Amygdala (tissue), 56 donors: Measurements from ENCODE around the gene EOMES.
"Not testable (repeated sequence)": the region's sequence is repeated elsewhere in the genome, so short reads cannot be mapped to it uniquely, and the experiment has no call there.

Experiments used
- DNase-seq, 56 donors: peaks; one replicate each; lab custom pipeline; 2025; lab: John Stamatoyannopoulos, UW

EOMES gene

GRCh38 chr3:27721717-27722564 is at the start of gene EOMES:
TSS of gene EOMES (minus strand) at chr3:27722323. CDS start at chr3:27722294, 29 bp downstream.
- DNase-seq, result no peak

GRCh38 chr3:27770384-27770783 is 48.3 kb upstream of the EOMES start:
- not testable (repeated sequence) for DNase-seq

- DNase-seq, result no peak
Observed at GRCh38 chr3:27767000-27767399, 44.9 kb upstream of the EOMES start.

- DNase-seq, result no peak
Observed at GRCh38 chr3:27758083-27758482, 36.0 kb upstream of the EOMES start.

DNA sequence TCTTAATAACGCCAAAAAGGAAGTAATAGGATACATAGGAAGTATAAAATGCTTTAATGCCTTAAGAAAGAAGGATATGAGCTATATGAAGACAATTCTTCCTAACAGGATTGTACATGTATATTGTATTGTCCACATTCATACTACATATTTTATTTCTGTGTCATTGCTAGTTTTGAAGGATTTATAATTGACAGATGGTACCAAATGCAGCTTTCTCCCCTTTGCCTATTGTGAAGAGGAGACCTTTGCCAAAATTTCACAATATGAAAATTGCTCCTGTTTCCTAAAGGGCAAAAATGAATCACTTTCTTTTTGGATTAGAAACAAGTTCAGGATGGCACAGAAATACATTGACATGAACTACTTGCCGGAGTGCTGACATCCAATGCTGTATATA is 34.8 kb upstream of the EOMES start:
- no peak for DNase-seq

- DNase-seq, result no peak
Observed at GRCh38 chr3:27752926-27753325, 30.8 kb upstream of the EOMES start.

DNA sequence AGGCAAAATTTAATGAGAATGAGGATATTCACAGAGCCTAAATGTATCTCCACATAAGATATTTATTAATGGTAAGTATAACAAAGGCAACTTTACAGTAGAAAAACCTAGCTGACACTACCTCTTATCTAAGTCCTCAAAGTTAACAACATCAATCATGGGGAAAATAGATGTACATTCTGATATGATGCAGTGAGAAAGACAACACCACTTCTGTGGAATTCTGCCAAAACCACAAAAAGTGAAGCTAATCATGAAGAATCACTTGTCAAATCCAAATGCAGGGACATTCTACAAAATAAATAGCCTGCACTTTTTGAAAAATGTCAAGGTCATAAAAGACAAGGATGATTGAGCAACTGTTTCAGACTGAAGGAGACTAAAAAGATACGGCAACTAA is 27.5 kb upstream of the EOMES start:
- no peak for DNase-seq

GRCh38 chr3:27746838-27747237 is 24.7 kb upstream of the EOMES start:
- DNase-seq, result no peak

GRCh38 chr3:27740854-27741253 is 18.7 kb upstream of the EOMES start:
- DNase-seq, result no peak

DNA sequence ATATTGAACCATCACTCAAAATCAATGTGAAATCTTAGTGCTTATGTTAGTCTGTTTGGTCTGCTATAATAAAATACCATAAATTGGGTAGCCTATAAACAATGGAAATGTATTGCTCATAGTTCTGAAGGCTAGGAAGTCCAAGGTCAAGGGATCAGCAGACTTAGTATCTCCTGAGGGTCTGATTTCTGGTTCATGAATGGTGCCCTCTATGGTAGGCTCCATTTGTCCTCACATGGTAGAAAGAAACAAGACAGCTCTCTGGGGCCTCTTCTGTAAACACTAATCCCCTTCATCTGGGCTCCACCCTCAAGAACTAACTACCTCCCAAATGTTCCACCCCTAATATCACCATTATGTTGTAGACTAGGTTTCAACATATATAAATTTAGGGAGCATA is 15.0 kb upstream of the EOMES start:
- no peak for DNase-seq

- no peak for DNase-seq
Observed at GRCh38 chr3:27730774-27731659, 8.9 kb upstream of the EOMES start.

DNA sequence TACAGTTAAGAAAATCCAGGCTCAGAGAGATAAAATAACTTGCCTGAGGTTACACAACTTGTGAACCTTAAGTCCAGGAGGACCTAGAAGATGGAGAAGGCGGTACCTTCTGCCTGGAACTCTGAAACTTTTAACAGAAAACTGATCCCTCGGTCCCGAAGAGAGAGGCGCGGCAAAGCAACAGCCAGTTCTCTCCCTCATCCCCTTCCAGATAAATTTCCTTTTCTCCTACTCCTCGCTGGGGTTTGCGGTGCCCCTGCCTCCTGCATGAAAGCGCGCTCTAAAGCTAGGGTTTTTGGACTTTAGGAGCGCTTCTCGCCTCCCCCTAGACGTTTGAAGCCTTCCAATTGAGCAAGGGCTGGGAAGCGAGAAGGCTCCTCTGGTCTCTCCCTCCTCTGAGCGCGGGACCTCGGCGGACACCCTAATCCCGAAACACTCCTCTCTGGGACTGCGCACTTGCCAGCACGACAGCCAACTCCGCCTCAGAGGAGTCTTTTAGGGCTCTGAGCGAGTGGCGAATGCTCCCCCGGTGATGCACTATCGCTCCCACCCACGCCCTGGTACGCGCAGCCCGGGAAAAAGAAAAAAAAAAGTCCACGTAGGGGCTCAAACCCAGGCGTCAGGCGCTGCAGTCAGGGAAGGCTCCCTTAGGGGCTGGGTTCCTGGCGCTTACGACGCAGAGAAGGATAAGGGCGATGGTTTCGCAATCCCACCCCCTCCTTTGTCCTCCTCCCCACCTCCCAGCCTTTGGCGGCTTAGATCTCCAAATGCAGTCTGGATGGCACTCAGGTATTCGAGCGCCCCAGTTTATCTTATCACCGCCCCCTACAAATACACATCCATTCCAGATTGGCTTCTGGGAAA is 7.9 kb upstream of the EOMES start:
- DNase-seq, result no peak

GRCh38 chr3:27729325-27729724 is 7.2 kb upstream of the EOMES start:
- no peak for DNase-seq

DNA sequence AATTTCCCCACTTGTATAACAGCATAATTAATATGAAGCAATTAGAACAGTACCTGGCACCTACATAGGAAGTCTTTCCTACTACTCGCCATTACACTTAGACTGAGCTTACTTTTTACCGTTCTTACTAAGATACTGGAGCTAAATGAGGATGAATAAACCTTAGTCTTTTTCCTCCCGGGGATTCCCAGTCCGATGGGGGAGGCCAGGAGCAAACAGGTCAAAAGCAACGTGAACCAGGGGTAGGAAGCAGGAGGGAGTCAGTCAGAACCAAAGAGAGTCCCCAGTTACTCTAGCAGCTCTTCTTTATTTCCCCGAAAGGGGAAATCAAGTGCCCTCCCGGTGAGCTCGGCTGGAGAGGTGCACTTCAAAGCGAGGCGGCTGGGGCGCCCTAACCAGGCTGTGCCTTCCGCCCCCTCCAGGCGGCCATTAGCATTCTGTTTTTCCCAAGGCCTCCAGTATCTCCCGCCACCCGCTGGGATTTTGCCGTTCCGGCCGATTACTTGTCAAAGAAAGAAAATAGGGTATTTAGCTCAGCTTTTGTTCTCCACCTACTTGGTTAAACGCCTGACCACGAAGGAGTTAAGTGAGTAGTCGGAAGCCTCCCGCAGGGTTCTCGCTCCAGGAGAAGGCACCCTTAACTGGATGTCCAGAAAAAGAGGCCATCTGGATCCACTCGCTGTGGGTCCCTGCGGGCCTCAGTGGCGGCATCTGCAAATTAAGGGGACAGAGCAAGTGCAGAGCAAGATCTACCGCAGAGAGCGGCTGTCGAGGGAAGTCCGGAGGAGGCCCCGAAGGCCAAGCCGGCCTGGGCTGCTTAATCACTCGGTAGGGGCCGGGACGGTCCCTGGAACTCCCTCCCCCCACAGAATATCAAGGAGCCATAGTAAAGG is 6.3 kb upstream of the EOMES start:
- DNase-seq, result no peak

DNA sequence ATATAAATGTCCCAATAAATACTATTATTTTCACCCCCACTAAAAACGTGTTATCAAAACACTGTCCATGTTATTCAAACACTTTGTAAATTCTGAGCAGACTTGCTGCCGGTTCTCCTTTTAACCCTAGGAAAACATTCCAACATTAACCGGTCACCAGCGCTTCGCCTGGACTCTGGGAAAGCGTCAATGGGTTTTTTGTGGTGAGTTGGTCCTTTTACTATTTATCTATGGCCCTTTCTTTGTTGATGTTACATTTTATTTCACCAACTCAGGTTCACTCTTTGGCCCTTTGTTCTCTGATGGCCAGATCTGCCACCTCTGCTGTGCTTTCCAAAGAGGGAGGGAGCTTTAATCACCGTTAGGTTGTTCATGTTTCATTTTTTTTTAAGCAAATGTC is 4.1 kb upstream of the EOMES start:
- DNase-seq, result no peak

DNA sequence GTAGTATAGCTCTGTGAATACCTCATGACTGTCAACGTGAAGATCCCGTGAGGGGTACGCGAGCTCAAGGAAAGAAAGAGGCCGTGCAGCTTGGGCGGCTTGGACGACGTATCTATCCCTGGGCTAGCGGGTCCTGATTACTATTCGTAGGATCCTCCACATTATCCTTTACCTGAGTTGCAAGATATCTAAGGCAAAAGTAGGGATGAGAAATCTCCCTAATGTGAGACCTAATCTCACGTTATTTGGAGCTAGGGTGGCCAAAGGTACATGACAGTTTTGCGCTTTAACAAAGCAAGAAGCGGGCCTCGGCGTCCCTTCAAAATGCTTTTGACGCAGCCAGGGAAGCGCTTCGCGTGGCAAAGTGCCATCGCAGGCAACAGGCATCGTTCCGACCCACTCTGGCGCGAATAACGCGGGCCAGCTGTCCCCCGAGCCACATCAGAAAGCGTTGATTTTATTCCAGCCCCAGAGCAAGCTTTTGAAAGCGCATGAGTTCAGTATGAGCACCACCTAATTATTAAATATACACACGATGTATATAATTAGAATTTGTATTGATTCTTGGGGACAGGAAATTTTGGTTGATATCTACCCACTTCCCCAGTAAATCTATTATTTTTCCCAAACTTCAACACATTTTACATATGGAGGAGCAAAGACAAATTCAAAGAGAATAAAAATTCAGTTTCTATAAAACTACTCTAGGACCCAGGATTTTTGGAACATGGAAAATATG is 2.5 kb upstream of the EOMES start:
- DNase-seq, result no peak

DNA sequence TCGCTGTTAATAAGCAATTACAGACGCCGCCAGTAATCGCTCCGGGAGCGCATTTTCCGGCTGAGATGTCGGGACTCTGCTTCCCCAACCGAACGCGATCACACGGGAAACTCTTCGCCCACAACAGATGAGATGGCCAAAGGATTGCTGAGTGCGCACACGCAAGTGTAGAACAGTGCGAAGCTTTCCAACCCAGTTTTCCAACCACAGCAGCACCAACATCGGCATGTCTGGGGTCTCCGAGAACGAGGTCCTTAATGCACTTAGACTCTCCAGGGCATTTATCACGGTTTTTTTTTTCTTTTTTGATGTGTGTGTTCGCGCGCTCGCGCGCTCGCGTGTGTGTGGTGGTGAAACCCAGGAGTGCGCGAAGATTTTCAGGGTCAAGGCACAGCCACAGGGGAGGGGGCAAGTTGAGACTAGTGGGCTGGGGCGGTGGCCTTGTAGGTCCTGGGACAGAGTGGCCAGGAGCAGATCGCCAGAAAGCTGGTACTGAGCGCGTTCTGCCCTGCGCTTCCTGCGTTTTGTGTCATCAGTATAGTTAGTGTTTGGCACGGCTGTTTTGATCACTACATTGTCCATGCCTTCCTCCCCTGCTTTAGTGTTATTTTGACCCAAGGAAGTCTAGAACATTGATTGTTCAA is 1.8 kb upstream of the EOMES start:
- no peak for DNase-seq

- no peak for DNase-seq
Observed at GRCh38 chr3:27723456-27723814, 1.3 kb upstream of the EOMES start.
